GM12873 (cell line): ENCODE data around the gene RABEPK.

Experiments
- CTCF ChIP-seq: IDR thresholded peaks from 2 replicates; pipeline ENCODE4 v1.5.1; 2012; ENCODE audit warnings: low read depth, mild to moderate bottlenecking, moderate library complexity, low read length, control low read depth; ENCODE audit not compliant: insufficient read depth; ENCODE audit errors: missing control alignments

The RABEPK gene

GRCh38 chr9:125240649-125240999 is 40.3 kb downstream of the RABEPK start:
- TF ChIP-seq CTCF: no peak

GRCh38 chr9:125241000-125241862 is 40.9 kb downstream of the RABEPK start, which contains the start of gene HSPA5:
TSS of gene HSPA5 (minus strand) at chr9:125241343. CDS start at chr9:125241126, 217 bp downstream.
- TF ChIP-seq CTCF: peak; percentile 18

GRCh38 chr9:125241863-125242739 is 41.8 kb downstream of the RABEPK start:
- TF ChIP-seq CTCF: no peak

- TF ChIP-seq CTCF: no peak
Measured at GRCh38 chr9:125243792-125244260, 43.5 kb downstream of the RABEPK start.

GRCh38 chr9:125246261-125246667 is 45.9 kb downstream of the RABEPK start:
- TF ChIP-seq CTCF: no peak

GRCh38 chr9:125254231-125254630 is 53.9 kb downstream of the RABEPK start:
- no peak for TF ChIP-seq CTCF

- peak; percentile 41 for TF ChIP-seq CTCF
Measured at GRCh38 chr9:125255781-125256391, 55.5 kb downstream of the RABEPK start.
